ENCODE results near the gene RND3.

The RND3 gene

GRCh38 chr2:150432312-150432625, 55.2 kb downstream of the RND3 start:
- no peak for DNase-seq

DNA sequence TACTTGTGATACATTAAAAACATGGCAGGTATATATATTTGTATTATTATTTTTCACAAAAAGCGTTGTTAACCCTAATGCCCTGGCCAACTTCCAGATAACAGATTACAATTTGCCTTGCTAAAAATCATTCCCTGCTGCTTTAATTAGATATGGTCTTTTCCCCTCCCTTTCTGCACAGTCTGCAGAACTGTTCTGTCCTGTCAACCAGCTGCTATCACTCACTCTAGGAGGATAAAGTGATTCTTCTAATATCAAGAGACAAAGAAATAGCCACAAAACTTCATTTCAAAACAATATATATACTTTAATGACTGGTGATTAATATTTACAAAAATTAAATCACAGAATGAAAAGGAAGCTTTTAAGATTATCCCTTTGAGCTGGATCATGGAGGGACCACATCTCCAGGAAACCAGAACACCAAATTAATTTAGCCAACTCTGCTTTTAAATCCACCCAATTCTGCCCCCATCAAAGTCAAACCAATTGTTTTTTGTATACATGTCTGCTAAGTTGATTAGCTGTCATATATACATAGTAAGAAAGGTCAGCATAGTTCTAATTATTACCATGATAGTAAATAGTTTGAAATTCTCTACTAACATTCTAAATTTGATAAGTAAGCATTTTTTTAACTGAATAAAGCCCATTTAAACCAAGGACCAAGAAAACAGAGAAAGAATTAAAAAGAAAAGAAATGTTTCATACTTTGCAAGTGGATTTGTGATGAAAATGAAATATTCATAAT, 55.7 kb downstream of the RND3 start:
- DNase-seq: no peak

GRCh38 chr2:150429384-150429961, 58.0 kb downstream of the RND3 start:
- no peak for DNase-seq

- DNase-seq: no peak
Observed at GRCh38 chr2:150428641-150429040, 58.8 kb downstream of the RND3 start.

GRCh38 chr2:150427298-150427697, 60.2 kb downstream of the RND3 start:
- no peak for DNase-seq

DNA sequence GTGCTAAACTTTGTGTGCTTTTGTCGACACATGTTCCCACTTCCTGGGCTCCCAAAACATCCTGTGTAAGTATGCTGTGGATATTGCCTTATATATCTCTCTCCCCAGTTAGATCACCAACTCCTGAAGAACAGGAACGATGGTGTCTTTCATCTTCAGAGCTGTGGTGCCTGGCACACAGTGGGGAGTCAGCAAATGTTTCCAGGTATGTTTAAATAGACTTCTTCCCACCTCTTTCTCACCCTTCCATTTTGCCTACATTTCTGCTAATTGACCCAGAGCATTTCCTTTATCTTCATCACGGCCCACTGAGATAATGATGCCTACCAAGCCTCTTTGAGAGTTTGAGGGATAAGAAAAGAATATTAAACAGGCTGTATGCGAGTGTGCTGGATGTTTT, 60.7 kb downstream of the RND3 start:
- DNase-seq: no peak

- no peak for DNase-seq
Observed at GRCh38 chr2:150426315-150426714, 61.2 kb downstream of the RND3 start.

- DNase-seq: no peak
Observed at GRCh38 chr2:150425121-150425955, 62.1 kb downstream of the RND3 start.

DNA sequence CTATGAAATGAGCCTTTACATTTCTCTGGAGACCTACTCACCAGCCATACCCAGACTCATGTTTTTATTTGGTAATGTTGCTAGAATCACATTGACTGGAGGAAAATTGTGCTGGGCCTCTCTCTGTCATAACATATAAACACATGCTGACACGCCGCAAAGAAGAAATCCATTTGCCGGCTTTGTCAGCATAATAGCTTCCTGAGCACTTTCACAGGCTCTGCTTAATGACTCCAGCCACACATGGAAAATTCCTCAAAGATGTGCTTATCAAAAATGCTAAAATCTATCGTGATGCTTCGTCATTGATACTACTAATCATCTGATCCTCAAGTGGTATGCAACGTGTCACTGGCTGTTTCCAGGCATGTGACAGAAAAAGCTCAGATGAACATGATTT, 63.1 kb downstream of the RND3 start:
- DNase-seq: no peak

- DNase-seq: no peak
Observed at GRCh38 chr2:150421126-150421651, 66.3 kb downstream of the RND3 start.

DNA sequence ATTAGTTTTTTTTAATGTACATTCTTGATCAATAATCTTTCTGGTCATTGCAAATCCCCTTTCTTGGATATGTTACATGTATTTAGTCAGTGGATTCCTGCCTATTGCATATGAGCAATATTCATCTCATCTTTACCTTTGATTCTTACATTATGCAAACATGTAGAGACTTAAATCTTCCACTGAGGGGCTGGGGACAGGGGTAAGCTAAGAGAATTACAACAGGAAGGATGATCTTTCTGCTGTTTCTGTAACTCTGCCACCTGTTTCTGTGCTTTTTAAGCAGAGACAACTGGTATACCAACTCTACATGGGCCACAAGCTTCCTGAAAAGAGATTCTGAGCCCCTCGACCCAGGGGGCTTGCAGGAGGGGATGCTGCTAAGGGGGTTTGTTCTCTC, 68.6 kb downstream of the RND3 start:
- no peak for DNase-seq
